GM12891 (cell line): Measurements from ENCODE around the gene SIDT2.

ENCODE experiments used
- PAX5 ChIP-seq: IDR thresholded peaks from 2 replicates; pipeline ENCODE4 v1.6.1; 2011; ENCODE audit warnings: low read length, moderate library complexity, mild to moderate bottlenecking; ENCODE audit not compliant: insufficient read depth, severe bottlenecking
- POLR2A ChIP-seq: IDR thresholded peaks from 2 replicates; pipeline ENCODE4 v1.6.1; 2011; ENCODE audit warnings: low read depth, low read length, control low read depth
- POLR2AphosphoS5 ChIP-seq: IDR thresholded peaks from 2 replicates; pipeline ENCODE4 v1.6.1; 2011; ENCODE audit warnings: low read depth, low read length, control low read depth
- SPI1 ChIP-seq: IDR thresholded peaks from 2 replicates; pipeline ENCODE4 v1.6.1; 2011; ENCODE audit warnings: low read depth, low read length, control low read depth
- TAF1 ChIP-seq: IDR thresholded peaks from 2 replicates; pipeline ENCODE4 v1.6.1; 2011; ENCODE audit warnings: low read depth, low read length, control low read depth

DNA sequence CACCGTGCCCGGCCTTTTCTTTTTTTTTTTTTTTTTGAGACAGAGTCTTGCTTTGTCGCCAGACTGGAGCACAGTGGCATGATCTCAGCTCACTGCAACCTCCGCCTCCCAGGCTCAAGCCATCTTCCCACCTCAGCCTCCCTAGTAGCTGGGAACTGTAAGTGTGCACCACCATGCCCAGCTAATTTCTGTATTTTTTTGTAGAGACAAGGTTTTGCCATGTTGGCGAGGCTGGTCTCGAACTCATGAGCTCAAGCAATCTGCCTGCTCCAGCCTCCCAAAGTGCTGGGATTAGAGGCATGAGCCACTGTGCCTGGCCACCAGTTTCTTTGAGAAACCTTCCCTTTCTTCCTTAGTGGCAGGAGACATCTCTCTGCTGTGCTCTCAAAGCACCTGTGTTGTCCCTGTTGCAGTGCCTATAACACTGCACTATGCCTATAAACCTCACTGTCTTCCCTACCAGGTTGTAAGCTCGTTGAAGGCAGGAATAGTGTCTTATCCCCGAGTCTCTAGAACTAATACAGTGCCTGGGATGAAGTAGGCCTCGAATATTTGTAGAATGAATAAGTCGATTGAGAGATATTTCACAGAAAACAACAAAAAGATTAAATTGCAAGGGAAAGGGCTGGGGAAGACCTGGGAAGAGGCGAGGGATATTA lies 34.3 kb downstream of the SIDT2 start:
- TF ChIP-seq POLR2A (no peak), TAF1 (no peak), POLR2AphosphoS5 (no peak), SPI1 (no peak), PAX5 (no peak)
